ENCODE measurements around the gene SREBF1. TPM values are rescaled to one million over a fixed set of nuclear protein-coding genes. Genes with fewer than 3 reads are reported as not detected.

Gene SREBF1
- total RNA-seq, 5 donors from 2014 or later (not counting 1 experiment from before 2014, with no cell fraction given) = 24.6 to 279 (median 38.9) TPM

DNA sequence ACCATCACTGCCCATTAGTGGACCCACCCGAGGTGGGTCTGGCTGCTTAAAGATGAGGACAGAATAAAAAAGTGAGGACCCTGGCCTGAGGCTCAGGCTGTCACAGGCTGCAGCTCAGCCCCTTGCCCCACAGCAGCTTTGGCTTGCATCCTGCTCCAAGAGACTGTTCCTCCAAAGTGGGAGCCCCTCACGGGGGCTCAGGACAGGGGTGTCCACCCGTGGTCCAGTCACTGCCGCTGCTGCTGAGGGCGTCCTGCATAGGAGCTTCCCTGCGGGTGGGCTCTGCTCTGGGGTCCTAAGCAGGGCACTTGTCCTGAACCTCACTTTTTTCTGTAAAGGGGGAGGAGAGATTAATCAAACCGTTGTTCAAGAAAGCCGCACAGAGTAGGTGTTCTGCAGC, 47.8 kb downstream of the SREBF1 start:
- CTCF ChIA-PET = no interaction called here
- no peak overlapping the region for H3K27ac ChIP-seq (ENCODE audit: low read length)
- no peak for DNase-seq
- no peaks in the 10 kb centered on the region for H3K36me3 Mint-ChIP-seq
- H3K9me3 Mint-ChIP-seq = no peaks in the 10 kb centered on the region
- no peaks in the 10 kb centered on the region for H3K9me3 ChIP-seq
- H3K27me3 ChIP-seq (replicated peaks in 1 of 2; ENCODE audit: control insufficient read depth in 2 of 2, extremely low read depth in 1 of 2, insufficient read depth in 2 of 2, low read length in 1 of 2) = peaks cover 0 to 5% of the 10 kb centered on the region in 2 experiments
- H3K36me3 ChIP-seq (ENCODE audit: control insufficient read depth in 2 of 2, extremely low read depth in 1 of 2, insufficient read depth in 1 of 2, low read length in 1 of 2) = peaks cover 2 to 5% of the 10 kb centered on the region in 2 donors
- no peak overlapping the region for H3K4me3 ChIP-seq (ENCODE audit: control insufficient read depth in 1 of 2, extremely low read depth in 1 of 2, low read length in 1 of 2)
- no peaks in the 10 kb centered on the region for H3K27me3 Mint-ChIP-seq
- no peak overlapping the region for H3K4me3 Mint-ChIP-seq
- WGBS (ENCODE audit: insufficient coverage) = 99% methylated on average over 8 of the region's 8 CpGs
- H3K27ac Mint-ChIP-seq = peak overlapping the region in 1 of 2 donors; percentile 39
- peaks cover 18 to 42% of the 10 kb centered on the region in 2 experiments for H3K4me1 ChIP-seq (ENCODE audit: control insufficient read depth in 1 of 2, extremely low read depth in 1 of 2, insufficient read depth in 2 of 2, low read length in 2 of 2)
- no peak for ATAC-seq (replicated peaks in 1 of 4)
- POLR2A ChIA-PET = no interaction called here
- H3K4me1 Mint-ChIP-seq = peaks cover 42 to 44% (median 42%) of the 10 kb centered on the region in 3 donors

DNA sequence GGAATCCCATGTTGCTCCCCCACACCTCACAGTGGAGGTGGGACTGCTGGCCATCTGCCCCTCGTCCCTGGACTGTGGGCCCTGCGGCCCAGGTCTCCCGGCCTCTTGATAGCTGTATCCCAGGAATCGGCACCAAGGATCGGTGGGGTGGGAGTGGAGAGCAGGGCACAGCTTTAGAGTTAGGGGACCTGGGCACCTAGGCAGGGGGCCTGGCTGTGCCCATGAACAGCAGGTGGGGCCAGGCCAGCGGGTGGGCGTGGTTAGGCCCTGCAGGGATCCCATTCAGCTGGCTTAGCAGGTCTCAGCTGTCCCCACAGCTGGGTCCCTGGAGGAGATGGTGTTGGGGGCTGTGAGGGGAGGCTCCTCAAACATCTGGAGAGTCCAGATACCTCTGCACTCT, 49.2 kb downstream of the SREBF1 start:
- peaks cover 0 to 5% of the 10 kb centered on the region in 2 experiments for H3K27me3 ChIP-seq (replicated peaks in 1 of 2; ENCODE audit: control insufficient read depth in 2 of 2, extremely low read depth in 1 of 2, insufficient read depth in 2 of 2, low read length in 1 of 2)

DNA sequence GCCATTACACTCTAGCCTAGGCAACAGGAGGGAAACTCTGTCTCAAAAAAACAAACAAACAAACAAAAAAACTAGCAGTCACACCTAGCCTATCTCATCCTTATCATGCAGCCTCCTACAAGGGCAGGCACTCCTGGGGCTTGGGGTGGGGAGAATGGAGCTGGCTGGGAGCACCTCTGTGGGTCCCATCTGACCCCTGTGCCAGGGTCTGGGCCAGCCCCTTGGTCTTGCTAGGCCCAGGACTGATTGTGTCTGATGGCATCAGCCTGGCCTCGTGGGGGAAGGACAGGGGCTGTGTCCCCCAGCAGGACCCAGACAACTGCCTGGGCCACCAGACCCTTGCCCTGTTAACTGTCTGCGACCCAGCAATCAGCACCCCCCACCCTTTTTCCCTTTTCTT, 49.8 kb downstream of the SREBF1 start:
- H3K4me3 ChIP-seq (ENCODE audit: control insufficient read depth in 1 of 2, extremely low read depth in 1 of 2, low read length in 1 of 2) = no peak overlapping the region
- ChIA-PET CTCF (interaction anchor here in 1 of 2 donors (0.6 kb wide), 1 partner anchor 502 kb away, joined by 6 read pairs; no protein-coding TSS in a partner anchor), POLR2A (no interaction called here)
- Mint-ChIP-seq H3K4me1 (peaks cover 26 to 29% (median 27%) of the 10 kb centered on the region in 3 donors), H3K27ac (peak overlapping the region in 1 of 2 donors; percentile 22), H3K27me3 (peaks cover 0 to 1% of the 10 kb centered on the region in 2 donors), H3K9me3 (no peaks in the 10 kb centered on the region), H3K36me3 (no peaks in the 10 kb centered on the region), H3K4me3 (no peak overlapping the region)
- peaks cover 0 to 7% of the 10 kb centered on the region in 2 experiments for H3K27me3 ChIP-seq (replicated peaks in 1 of 2; ENCODE audit: control insufficient read depth in 2 of 2, extremely low read depth in 1 of 2, insufficient read depth in 2 of 2, low read length in 1 of 2)
- no peaks in the 10 kb centered on the region for H3K9me3 ChIP-seq
- H3K4me1 ChIP-seq (ENCODE audit: control insufficient read depth in 1 of 2, extremely low read depth in 1 of 2, insufficient read depth in 2 of 2, low read length in 2 of 2) = peaks cover 12 to 38% of the 10 kb centered on the region in 2 experiments
- H3K27ac ChIP-seq (ENCODE audit: low read length) = no peak overlapping the region
- H3K36me3 ChIP-seq (ENCODE audit: control insufficient read depth in 2 of 2, extremely low read depth in 1 of 2, insufficient read depth in 1 of 2, low read length in 1 of 2) = peaks cover 0 to 5% of the 10 kb centered on the region in 2 donors
- DNase-seq (no peak), ATAC-seq (replicated peaks in 1 of 4) (no peak)
- no CpG with 5 or more reads among the region's 2 CpGs for WGBS (ENCODE audit: insufficient coverage)

More for the DNA sequence above, 49.2 kb downstream of the SREBF1 start:
- WGBS (ENCODE audit: insufficient coverage) = 100% methylated on average over 4 of the region's 7 CpGs
- no peaks in the 10 kb centered on the region for H3K9me3 Mint-ChIP-seq
- peaks cover 15 to 38% of the 10 kb centered on the region in 2 experiments for H3K4me1 ChIP-seq (ENCODE audit: control insufficient read depth in 1 of 2, extremely low read depth in 1 of 2, insufficient read depth in 2 of 2, low read length in 2 of 2)
- no peak overlapping the region for H3K4me3 Mint-ChIP-seq
- H3K27me3 Mint-ChIP-seq = peaks cover 0 to 1% of the 10 kb centered on the region in 2 donors
- ATAC-seq (replicated peaks in 1 of 4) (no peak), DNase-seq (no peak)
- peaks cover 0 to 5% of the 10 kb centered on the region in 2 donors for H3K36me3 ChIP-seq (ENCODE audit: control insufficient read depth in 2 of 2, extremely low read depth in 1 of 2, insufficient read depth in 1 of 2, low read length in 1 of 2)
- POLR2A ChIA-PET = interaction anchor here in 1 of 2 donors (0.6 kb wide), 1 partner anchor 47 kb away, joined by 3 read pairs; no protein-coding TSS in a partner anchor
- peaks cover 31 to 35% (median 32%) of the 10 kb centered on the region in 3 donors for H3K4me1 Mint-ChIP-seq
- no peaks in the 10 kb centered on the region for H3K9me3 ChIP-seq
- H3K4me3 ChIP-seq (ENCODE audit: control insufficient read depth in 1 of 2, extremely low read depth in 1 of 2, low read length in 1 of 2) = no peak overlapping the region
- no peaks in the 10 kb centered on the region for H3K36me3 Mint-ChIP-seq
- CTCF ChIA-PET = interaction anchor here in 1 of 2 donors (0.6 kb wide), 1 partner anchor 503 kb away, joined by 6 read pairs; no protein-coding TSS in a partner anchor
- no peak overlapping the region for H3K27ac Mint-ChIP-seq
- H3K27ac ChIP-seq (ENCODE audit: low read length) = no peak overlapping the region

DNA sequence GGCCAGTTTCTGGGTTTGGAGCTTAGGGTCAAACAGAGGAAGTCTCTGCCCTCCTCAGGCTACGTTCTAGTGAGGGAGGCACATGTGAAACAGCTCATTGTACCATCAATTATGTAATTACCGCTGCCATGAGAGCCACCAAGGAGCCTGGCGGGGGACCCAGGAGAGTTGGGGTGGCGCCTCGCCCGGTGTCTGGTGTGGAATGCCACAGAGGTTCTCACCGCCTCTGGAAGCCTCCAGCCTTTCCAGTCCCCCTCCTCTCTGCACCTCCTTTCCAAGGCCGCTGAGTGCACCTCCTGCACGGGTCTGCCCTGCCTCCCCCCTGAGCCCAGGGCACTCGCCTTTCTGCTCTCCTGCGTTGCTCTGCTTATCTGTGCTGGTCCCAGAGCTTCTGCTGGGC, 51.4 kb downstream of the SREBF1 start:
- CTCF ChIA-PET = no interaction called here
- ATAC-seq (replicated peaks in 1 of 4) (no peak), DNase-seq (no peak)
- no peaks in the 10 kb centered on the region for H3K9me3 Mint-ChIP-seq
- POLR2A ChIA-PET = no interaction called here
- peaks cover 12 to 41% of the 10 kb centered on the region in 2 experiments for H3K4me1 ChIP-seq (ENCODE audit: control insufficient read depth in 1 of 2, extremely low read depth in 1 of 2, insufficient read depth in 2 of 2, low read length in 2 of 2)
- H3K4me3 Mint-ChIP-seq = peak overlapping the region in 2 of 3 donors; percentile 70 to 91
- H3K4me1 Mint-ChIP-seq = peaks cover 25 to 29% (median 27%) of the 10 kb centered on the region in 3 donors
- H3K36me3 Mint-ChIP-seq = no peaks in the 10 kb centered on the region
- no peak overlapping the region for H3K4me3 ChIP-seq (ENCODE audit: control insufficient read depth in 1 of 2, extremely low read depth in 1 of 2, low read length in 1 of 2)
- H3K27ac Mint-ChIP-seq = peak overlapping the region; percentile 41 to 75
- 98% methylated on average over 8 of the region's 11 CpGs for WGBS (ENCODE audit: insufficient coverage)
- peaks cover 0 to 21% of the 10 kb centered on the region in 2 experiments for H3K27me3 ChIP-seq (replicated peaks in 1 of 2; ENCODE audit: control insufficient read depth in 2 of 2, extremely low read depth in 1 of 2, insufficient read depth in 2 of 2, low read length in 1 of 2)
- H3K36me3 ChIP-seq (ENCODE audit: control insufficient read depth in 2 of 2, extremely low read depth in 1 of 2, insufficient read depth in 1 of 2, low read length in 1 of 2) = peaks cover 0 to 5% of the 10 kb centered on the region in 2 donors
- peaks cover 0 to 3% of the 10 kb centered on the region in 2 donors for H3K27me3 Mint-ChIP-seq
- H3K27ac ChIP-seq (ENCODE audit: low read length) = no peak overlapping the region
- no peaks in the 10 kb centered on the region for H3K9me3 ChIP-seq

DNA sequence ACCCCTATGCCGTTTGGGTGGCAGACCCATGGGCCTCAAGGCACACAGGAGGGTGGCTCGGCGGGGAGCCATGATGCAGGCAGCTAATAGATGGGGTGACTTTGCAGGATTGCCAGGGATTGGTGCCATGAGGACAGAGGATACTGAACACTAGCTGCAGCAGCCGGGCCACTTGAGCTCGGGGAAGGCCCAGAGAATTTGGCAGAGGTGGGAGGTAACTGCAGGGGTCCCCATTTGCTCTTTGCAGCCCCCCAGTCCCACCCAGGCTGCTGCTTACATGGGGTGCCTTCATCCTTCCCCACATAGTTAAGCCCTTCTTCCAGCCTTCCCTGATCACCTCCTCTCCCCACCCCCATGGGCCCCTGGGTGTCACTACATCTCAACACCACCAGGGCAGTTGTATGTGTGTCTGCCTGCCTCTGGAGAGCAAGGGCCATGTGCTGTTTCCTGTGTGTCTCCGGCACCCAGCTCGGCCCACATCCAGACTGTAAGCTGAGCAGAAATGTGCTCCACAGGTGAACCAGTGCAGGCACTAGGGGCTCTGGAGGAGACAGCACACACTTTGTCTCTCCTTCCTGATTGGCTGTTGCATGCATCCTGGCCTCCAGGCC, 52.0 kb downstream of the SREBF1 start:
- Histone ChIP-seq H3K36me3 (ENCODE audit: control insufficient read depth in 2 of 2, extremely low read depth in 1 of 2, insufficient read depth in 1 of 2, low read length in 1 of 2) (peaks cover 0 to 5% of the 10 kb centered on the region in 2 donors), H3K27ac (ENCODE audit: low read length) (no peak overlapping the region), H3K9me3 (no peaks in the 10 kb centered on the region), H3K4me1 (ENCODE audit: control insufficient read depth in 1 of 2, extremely low read depth in 1 of 2, insufficient read depth in 2 of 2, low read length in 2 of 2) (peaks cover 12 to 41% of the 10 kb centered on the region in 2 experiments), H3K4me3 (ENCODE audit: control insufficient read depth in 1 of 2, extremely low read depth in 1 of 2, low read length in 1 of 2) (no peak overlapping the region), H3K27me3 (replicated peaks in 1 of 2; ENCODE audit: control insufficient read depth in 2 of 2, extremely low read depth in 1 of 2, insufficient read depth in 2 of 2, low read length in 1 of 2) (peaks cover 0 to 21% of the 10 kb centered on the region in 2 experiments)
- peaks cover 25 to 29% (median 27%) of the 10 kb centered on the region in 3 donors for H3K4me1 Mint-ChIP-seq
- WGBS (ENCODE audit: insufficient coverage) = 84% methylated on average over 5 of the region's 7 CpGs
- H3K9me3 Mint-ChIP-seq = no peaks in the 10 kb centered on the region
- H3K27me3 Mint-ChIP-seq = peaks cover 0 to 3% of the 10 kb centered on the region in 2 donors
- ATAC-seq (replicated peaks in 1 of 4) = peak in 2 of 4 experiments; percentile 39 to 53
- peak overlapping the region in 1 of 2 donors; percentile 75 for H3K27ac Mint-ChIP-seq
- H3K36me3 Mint-ChIP-seq = no peaks in the 10 kb centered on the region
- ChIA-PET CTCF (no interaction called here), POLR2A (no interaction called here)
- peak overlapping the region; percentile 55 to 91 (median 70) for H3K4me3 Mint-ChIP-seq
- peak in 21 of 35 experiments; percentile 13 to 63 (median 43) for DNase-seq

GRCh38 chr17:17783825-17784656, 52.7 kb downstream of the SREBF1 start:
- Mint-ChIP-seq H3K36me3 (no peaks in the 10 kb centered on the region), H3K27me3 (peaks cover 0 to 3% of the 10 kb centered on the region in 2 donors), H3K4me3 (peak overlapping the region; percentile 84 to 91 (median 85)), H3K4me1 (peaks cover 25 to 29% (median 27%) of the 10 kb centered on the region in 3 donors), H3K27ac (peak overlapping the region; percentile 74), H3K9me3 (no peaks in the 10 kb centered on the region)
- ChIA-PET CTCF (no interaction called here), POLR2A (no interaction called here)
- 44% methylated on average over 33 of the region's 37 CpGs for WGBS (ENCODE audit: insufficient coverage)
- H3K27ac ChIP-seq (ENCODE audit: low read length) = no peak overlapping the region
- peak in 22 of 35 experiments; percentile 14 to 48 (median 31) for DNase-seq
- peak overlapping the region; percentile 42 to 49 for H3K4me3 ChIP-seq (ENCODE audit: control insufficient read depth in 1 of 2, extremely low read depth in 1 of 2, low read length in 1 of 2)
- H3K9me3 ChIP-seq = no peaks in the 10 kb centered on the region
- peak in 3 of 4 experiments; percentile 4 to 12 (median 9) for ATAC-seq (replicated peaks in 1 of 4)
- peaks cover 0 to 4% of the 10 kb centered on the region in 2 donors for H3K36me3 ChIP-seq (ENCODE audit: control insufficient read depth in 2 of 2, extremely low read depth in 1 of 2, insufficient read depth in 1 of 2, low read length in 1 of 2)
- peaks cover 0 to 21% of the 10 kb centered on the region in 2 experiments for H3K27me3 ChIP-seq (replicated peaks in 1 of 2; ENCODE audit: control insufficient read depth in 2 of 2, extremely low read depth in 1 of 2, insufficient read depth in 2 of 2, low read length in 1 of 2)
- H3K4me1 ChIP-seq (ENCODE audit: control insufficient read depth in 1 of 2, extremely low read depth in 1 of 2, insufficient read depth in 2 of 2, low read length in 2 of 2) = peaks cover 12 to 41% of the 10 kb centered on the region in 2 experiments

Data from T-cell (primary cell).